NCI-H446 (cell line): ENCODE results near the gene CAMP.
"Not testable (repeated sequence)": the region's sequence is repeated elsewhere in the genome, so short reads cannot be mapped to it uniquely, and the experiment has no call there.

Source experiments
- DNase-seq, 2 experiments: peaks; one replicate each; lab custom pipeline; 2025; lab: John Stamatoyannopoulos, UW

CAMP gene

GRCh38 chr3:48267782-48268181 is 44.5 kb downstream of the CAMP start:
- no peak for DNase-seq

GRCh38 chr3:48268381-48268935 is 45.2 kb downstream of the CAMP start:
- DNase-seq, result no peak

- DNase-seq, result no peak
Observed at GRCh38 chr3:48268936-48269561, 45.8 kb downstream of the CAMP start.

- no peak for DNase-seq
Observed at GRCh38 chr3:48269592-48269991, 46.3 kb downstream of the CAMP start.

GRCh38 chr3:48270306-48270705 is 47.0 kb downstream of the CAMP start:
- no peak for DNase-seq

- not testable (repeated sequence) for DNase-seq
Observed at GRCh38 chr3:48271223-48271622, 47.9 kb downstream of the CAMP start.

GRCh38 chr3:48271763-48272498 is 48.6 kb downstream of the CAMP start:
- no peak for DNase-seq

- DNase-seq, result peak; percentile 6 to 46
Observed at GRCh38 chr3:48273594-48274211, 50.4 kb downstream of the CAMP start.

- no peak for DNase-seq
Observed at GRCh38 chr3:48274452-48274851, 51.2 kb downstream of the CAMP start.
